IMR-90 (cell line): ENCODE results near the gene IFTAP. TPM values are rescaled to one million over a fixed set of nuclear protein-coding genes. Genes with fewer than 3 reads are reported as not detected.

ENCODE experiments used
- ATAC-seq: fragments of 200-7000 bp; cut with Tn5 transposase; 2 replicates; pipeline ENCODE4 v1.9.1; 2020; ENCODE audit warnings: low read depth, mild to moderate bottlenecking, moderate library complexity
- BruUV-seq: library from RNA; stranded (reverse); fragments of 400-500 nt; replicated peaks from 2 replicates; lab custom pipeline; 2021; lab: Mats Ljungman, UMichigan
- CTCF ChIA-PET: fragments of 300-600 bp; formaldehyde crosslinking; extraction: SDS; loops from one replicate; lab custom pipeline; 2021; ENCODE audit warnings: antibody characterized with exemption; lab: Yijun Ruan, JAX
- POLR2A ChIA-PET: fragments of 300-600 bp; sonication (Branson Sonifier 250); formaldehyde crosslinking; loops from one replicate; lab custom pipeline; 2022; ENCODE audit warnings: antibody characterized with exemption; ENCODE audit not compliant: unreplicated experiment; lab: Charles Lee
- DNase-seq: peaks from one replicate; pipeline ENCODE4 v3.0.0; 2013
- H2AFZ ChIP-seq: replicated peaks from 2 replicates; pipeline ENCODE3; 2013; ENCODE audit warnings: low read length, mild to moderate bottlenecking; ENCODE audit not compliant: poor library complexity
- H2AK5ac ChIP-seq: 2 replicates; pipeline ENCODE4 v1.6.1; 2013; ENCODE audit warnings: low read depth, low read length, inconsistent platforms
- H2AK9ac ChIP-seq: replicated peaks from 2 replicates; pipeline ENCODE3; 2013; ENCODE audit warnings: mild to moderate bottlenecking, low read depth, low read length, moderate library complexity; ENCODE audit not compliant: poor library complexity
- H2BK120ac ChIP-seq: 2 replicates; pipeline ENCODE4 v1.6.1; 2013; ENCODE audit warnings: low read depth, low read length, inconsistent platforms
- H2BK15ac ChIP-seq: 3 replicates; pipeline ENCODE4 v1.6.1; 2013; ENCODE audit warnings: low read depth, low read length, inconsistent platforms
- H2BK20ac ChIP-seq: 2 replicates; pipeline ENCODE4 v1.6.1; 2013; ENCODE audit warnings: low read depth, mild to moderate bottlenecking, inconsistent platforms, low read length, moderate library complexity
- H2BK5ac ChIP-seq: 2 replicates; pipeline ENCODE4 v1.6.1; 2013; ENCODE audit warnings: mild to moderate bottlenecking, low read depth, low read length, inconsistent platforms; ENCODE audit not compliant: poor library complexity, severe bottlenecking
- H3K14ac ChIP-seq: replicated peaks from 2 replicates; pipeline ENCODE4 v1.6.1; 2013; ENCODE audit warnings: low read depth, low read length, inconsistent platforms
- H3K18ac ChIP-seq: 2 replicates; pipeline ENCODE4 v1.6.1; 2013; ENCODE audit warnings: low read depth, low read length, control low read depth
- H3K23ac ChIP-seq: 2 replicates; pipeline ENCODE4 v1.6.1; 2013; ENCODE audit warnings: low read depth, low read length, inconsistent platforms
- H3K27ac ChIP-seq: 2 replicates; pipeline ENCODE4 v1.5.1; 2013; ENCODE audit warnings: mild to moderate bottlenecking, control low read depth, low read length; ENCODE audit not compliant: insufficient read depth
- H3K27me3 ChIP-seq: 2 replicates; pipeline ENCODE4 v1.6.1; 2013; ENCODE audit warnings: low read length; ENCODE audit not compliant: control insufficient read depth, insufficient read depth
- H3K36me3 ChIP-seq: 2 replicates; pipeline ENCODE4 v1.6.1; 2013; ENCODE audit warnings: low read length, mixed read lengths; ENCODE audit not compliant: control insufficient read depth, insufficient read depth
- H3K4ac ChIP-seq: 2 replicates; pipeline ENCODE4 v1.6.1; 2013; ENCODE audit warnings: low read depth, low read length, inconsistent platforms
- H3K4me1 ChIP-seq: 2 replicates; pipeline ENCODE4 v1.6.1; 2013; ENCODE audit warnings: low read length, mixed read lengths; ENCODE audit not compliant: control insufficient read depth, insufficient read depth
- H3K4me2 ChIP-seq: 2 replicates; pipeline ENCODE4 v1.6.1; 2013; ENCODE audit warnings: low read depth, mild to moderate bottlenecking, control low read depth, low read length, moderate library complexity
- H3K4me3 ChIP-seq: 2 replicates; pipeline ENCODE4 v1.5.1; 2013; ENCODE audit warnings: low read depth, mild to moderate bottlenecking, control low read depth, low read length, moderate library complexity; ENCODE audit not compliant: insufficient read depth
- H3K56ac ChIP-seq: 2 replicates; pipeline ENCODE4 v1.6.1; 2013; ENCODE audit warnings: low read length, inconsistent platforms; ENCODE audit not compliant: insufficient read depth; ENCODE audit errors: extremely low read depth
- H3K79me1 ChIP-seq, 2 experiments: 2 replicates each; pipeline ENCODE4 v1.6.1; 2013; ENCODE audit warnings: low read length in 2 of 2, inconsistent platforms in 1 of 2, low read depth in 1 of 2
- H3K9ac ChIP-seq: 2 replicates; pipeline ENCODE4 v1.6.1; 2013; ENCODE audit warnings: low read depth, low read length, control low read depth
- H3K9me1 ChIP-seq: 2 replicates; pipeline ENCODE4 v1.6.1; 2013; ENCODE audit warnings: low read length, inconsistent platforms; ENCODE audit not compliant: insufficient read depth
- H3K9me3 ChIP-seq: 2 replicates; pipeline ENCODE4 v1.6.1; 2013; ENCODE audit warnings: low read length; ENCODE audit not compliant: control insufficient read depth, insufficient read depth
- H4K20me1 ChIP-seq: 2 replicates; pipeline ENCODE4 v1.6.1; 2013; ENCODE audit warnings: low read length, inconsistent platforms; ENCODE audit not compliant: insufficient read depth
- H4K5ac ChIP-seq: 2 replicates; pipeline ENCODE4 v1.6.1; 2013; ENCODE audit warnings: mild to moderate bottlenecking, low read depth, low read length, control low read depth
- H4K8ac ChIP-seq, 2 experiments: 2 replicates each; pipeline ENCODE4 v1.6.1; 2013; ENCODE audit warnings: low read depth in 2 of 2, low read length in 2 of 2, control low read depth in 1 of 2, inconsistent platforms in 1 of 2
- H4K91ac ChIP-seq: 2 replicates; pipeline ENCODE4 v1.6.1; 2013; ENCODE audit warnings: low read depth, low read length, inconsistent platforms; ENCODE audit not compliant: insufficient read depth
- BHLHE40 ChIP-seq: fragments of 150-350 bp; IDR thresholded peaks from 2 replicates; pipeline ENCODE4 v1.6.1; 2016; ENCODE audit warnings: mild to moderate bottlenecking, low read depth, low read length
- CEBPB ChIP-seq: IDR thresholded peaks from 2 replicates; pipeline ENCODE4 v1.6.1; 2012; ENCODE audit warnings: low read depth, low read length, improper control_type of control experiment
- CHD1 ChIP-seq: IDR thresholded peaks from 2 replicates; pipeline ENCODE4 v1.6.1; 2012; ENCODE audit warnings: low read depth, low read length, improper control_type of control experiment
- ELK1 ChIP-seq: fragments of 150-350 bp; IDR thresholded peaks from 2 replicates; pipeline ENCODE4 v1.6.1; 2016; ENCODE audit warnings: low read depth, mild to moderate bottlenecking, low read length, moderate library complexity, borderline replicate concordance
- FOS ChIP-seq: fragments of 150-350 bp; IDR thresholded peaks from 2 replicates; pipeline ENCODE4 v1.6.1; 2016; ENCODE audit warnings: low read depth, low read length
- MAFK ChIP-seq: IDR thresholded peaks from 2 replicates; pipeline ENCODE4 v1.6.1; 2012; ENCODE audit warnings: low read depth, low read length, improper control_type of control experiment
- MAZ ChIP-seq: IDR thresholded peaks from 2 replicates; pipeline ENCODE4 v1.6.1; 2012; ENCODE audit warnings: low read depth, mild to moderate bottlenecking, low read length, improper control_type of control experiment, moderate library complexity, borderline replicate concordance
- MXI1 ChIP-seq: IDR thresholded peaks from 2 replicates; pipeline ENCODE4 v1.6.1; 2012; ENCODE audit warnings: low read depth, mild to moderate bottlenecking, low read length, moderate library complexity, borderline replicate concordance
- NFE2L2 ChIP-seq: fragments of 150-350 bp; IDR thresholded peaks from 2 replicates; pipeline ENCODE4 v1.6.1; 2016; ENCODE audit warnings: low read depth, mild to moderate bottlenecking, low read length
- POLR2A ChIP-seq: IDR thresholded peaks from 2 replicates; pipeline ENCODE4 v1.6.1; 2012; ENCODE audit warnings: mild to moderate bottlenecking, low read depth, low read length
- RAD21 ChIP-seq: IDR thresholded peaks from 2 replicates; pipeline ENCODE4 v1.6.1; 2012; ENCODE audit warnings: low read length, improper control_type of control experiment
- RCOR1 ChIP-seq: IDR thresholded peaks from 2 replicates; pipeline ENCODE4 v1.6.1; 2012; ENCODE audit warnings: mild to moderate bottlenecking, low read length, improper control_type of control experiment; ENCODE audit not compliant: insufficient replicate concordance
- RFX5 ChIP-seq: IDR thresholded peaks from 2 replicates; pipeline ENCODE4 v1.8.0; 2012; ENCODE audit warnings: low read depth, mild to moderate bottlenecking, low read length, moderate library complexity
- SMC3 ChIP-seq: fragments of 150-350 bp; IDR thresholded peaks from 2 replicates; pipeline ENCODE4 v1.6.1; 2016; ENCODE audit warnings: low read depth, mild to moderate bottlenecking, antibody characterized with exemption, low read length, moderate library complexity
- USF2 ChIP-seq: fragments of 150-350 bp; IDR thresholded peaks from 2 replicates; pipeline ENCODE4 v1.6.1; 2017; ENCODE audit warnings: mild to moderate bottlenecking, antibody characterized with exemption, low read length, low read depth
- WGBS, 2 experiments: methylation state at CpG; one replicate each; pipeline versions ENCODE4 v1.1.5 to v1.1.7; 2013; ENCODE audit warnings: missing lambda C conversion rate in 2 of 2; ENCODE audit not compliant: insufficient read length in 1 of 2; ENCODE audit errors: extremely low coverage in 2 of 2; 5-methylcytosine and 5-hydroxymethylcytosine counted together
- dilution Hi-C: fragments of 300-500 bp; cut with HindIII; formaldehyde crosslinking; loops from one replicate; pipeline ENCODE4 v1.14.3; 2018; ENCODE audit warnings: low sequenced_read_pairs; ENCODE audit not compliant: unreplicated experiment
- in situ Hi-C: fragments of 300-500 bp; cut with MboI; formaldehyde crosslinking; loops from 3 replicates; pipeline ENCODE4 v1.14.3; 2019; ENCODE audit warnings: low sequenced_read_pairs, inconsistent platforms, mixed read lengths
- intact Hi-C: fragments of 100-400 bp; cut with micrococcal nuclease; formaldehyde crosslinking; loops from 2 replicates; pipeline ENCODE4 v1.10.0; 2022
- polyA plus RNA-seq, 3 experiments: library from polyadenylated mRNA; depleted of rRNA; stranded (reverse); fragments of >200 nt; gene quantifications; 2 replicates each; pipeline ENCODE4 v1.2.3, GENCODE V29; 2012; ENCODE audit warnings: low replicate concordance in 1 of 3
- total RNA-seq: library from RNA; depleted of rRNA; stranded (reverse); fragments of >200 nt; gene quantifications from 2 replicates; pipeline ENCODE4 v1.2.3, GENCODE V29; 2012
- TF ChIP-seq, protein P1 (sequence below): conservative IDR thresholded peaks from 2 replicates; pipeline ENCODE4 v1.5.1; 2012; ENCODE audit warnings: mild to moderate bottlenecking, low read depth, low read length, improper control_type of control experiment

Gene IFTAP
- total and polyA plus RNA-seq, 2 of the 4 experiments (the other 2 are of a cell fraction): 15.8 to 28.5 TPM

DNA sequence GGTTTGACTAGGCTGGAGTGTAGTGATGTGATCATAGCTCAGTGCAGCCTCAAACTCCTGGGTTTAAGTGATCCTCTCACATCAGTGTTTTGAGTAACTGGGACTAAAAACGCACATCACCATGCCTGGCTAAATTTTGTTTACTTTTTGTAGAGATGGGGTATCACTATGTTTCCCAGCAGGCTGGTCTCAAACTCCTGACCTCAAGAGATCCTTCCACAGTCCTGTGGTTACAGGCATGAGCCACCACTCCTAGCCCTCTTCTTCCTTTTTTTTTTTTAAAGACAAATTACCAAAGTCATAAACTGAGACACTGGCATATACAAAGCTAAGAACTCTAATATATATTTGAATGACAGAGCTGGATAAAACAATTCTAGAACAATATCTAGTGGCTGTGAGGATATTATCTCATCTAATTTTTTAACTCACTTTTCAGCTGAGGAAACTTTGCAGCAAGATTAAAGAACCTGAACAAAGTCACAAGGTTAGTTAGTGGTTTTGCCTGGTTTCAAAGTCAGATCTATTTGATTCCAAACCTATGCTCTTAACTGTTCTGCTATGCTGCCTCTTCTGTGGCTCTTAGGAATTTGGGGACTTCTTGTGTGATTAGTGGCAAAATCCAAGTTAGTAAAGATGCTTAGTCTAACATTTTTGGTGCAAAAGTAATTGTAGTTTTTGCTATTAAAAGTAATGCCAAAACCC lies 99.0 kb downstream of the IFTAP start:
- WGBS, 2 experiments: no CpG with 5 or more reads among the region's 1 CpG
- Histone ChIP-seq H2BK20ac (no peak overlapping the region), H2AK5ac (no peak overlapping the region), H3K4me3 (no peak overlapping the region), H3K4me1 (no peaks in the 10 kb centered on the region), H2BK120ac (no peak overlapping the region), H2BK15ac (no peak overlapping the region), H3K9ac (no peak overlapping the region), H3K18ac (no peak overlapping the region), H3K9me1 (no peaks in the 10 kb centered on the region), H3K23ac (no peak overlapping the region), H4K91ac (no peak overlapping the region), H4K5ac (no peak overlapping the region), H3K9me3 (no peaks in the 10 kb centered on the region), H2AFZ (no peak overlapping the region), H3K79me1 (no peaks in the 10 kb centered on the region), H3K14ac (no peak overlapping the region), H3K56ac (no peak overlapping the region), H3K4me2 (no peak overlapping the region), H3K27ac (no peak overlapping the region), H2AK9ac (no peak overlapping the region), H4K8ac (no peak overlapping the region), H4K20me1 (no peaks in the 10 kb centered on the region), H3K4ac (no peak overlapping the region), H3K27me3 (peaks cover 8% of the 10 kb centered on the region), H3K36me3 (no peaks in the 10 kb centered on the region), H2BK5ac (no peak overlapping the region)
- BruUV-seq: no TSS peak
- intact Hi-C loops: no loop called here
- CTCF ChIA-PET: interaction anchor here (2.6 kb wide), 1 partner anchor 9 kb away, joined by 8 read pairs; no protein-coding TSS in a partner anchor
- TF ChIP-seq SMC3: no peak
- TF ChIP-seq CHD1: no peak
- no peak for TF ChIP-seq MAZ
- no peak for TF ChIP-seq ELK1
- TF ChIP-seq MAFK: no peak
- no peak for TF ChIP-seq NFE2L2
- TF ChIP-seq MXI1: no peak
- TF ChIP-seq CEBPB: no peak
- TF ChIP-seq, protein P1, sequence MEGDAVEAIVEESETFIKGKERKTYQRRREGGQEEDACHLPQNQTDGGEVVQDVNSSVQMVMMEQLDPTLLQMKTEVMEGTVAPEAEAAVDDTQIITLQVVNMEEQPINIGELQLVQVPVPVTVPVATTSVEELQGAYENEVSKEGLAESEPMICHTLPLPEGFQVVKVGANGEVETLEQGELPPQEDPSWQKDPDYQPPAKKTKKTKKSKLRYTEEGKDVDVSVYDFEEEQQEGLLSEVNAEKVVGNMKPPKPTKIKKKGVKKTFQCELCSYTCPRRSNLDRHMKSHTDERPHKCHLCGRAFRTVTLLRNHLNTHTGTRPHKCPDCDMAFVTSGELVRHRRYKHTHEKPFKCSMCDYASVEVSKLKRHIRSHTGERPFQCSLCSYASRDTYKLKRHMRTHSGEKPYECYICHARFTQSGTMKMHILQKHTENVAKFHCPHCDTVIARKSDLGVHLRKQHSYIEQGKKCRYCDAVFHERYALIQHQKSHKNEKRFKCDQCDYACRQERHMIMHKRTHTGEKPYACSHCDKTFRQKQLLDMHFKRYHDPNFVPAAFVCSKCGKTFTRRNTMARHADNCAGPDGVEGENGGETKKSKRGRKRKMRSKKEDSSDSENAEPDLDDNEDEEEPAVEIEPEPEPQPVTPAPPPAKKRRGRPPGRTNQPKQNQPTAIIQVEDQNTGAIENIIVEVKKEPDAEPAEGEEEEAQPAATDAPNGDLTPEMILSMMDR: no peak
- no peak for TF ChIP-seq FOS
- no peak for TF ChIP-seq BHLHE40
- no peak for TF ChIP-seq RFX5
- TF ChIP-seq POLR2A: no peak
- TF ChIP-seq RAD21: no peak
- no peak for TF ChIP-seq RCOR1
- no peak for TF ChIP-seq USF2
- no peak for DNase-seq
- dilution Hi-C loops: no loop called here
- POLR2A ChIA-PET: no interaction called here
- ATAC-seq: no peak
- in situ Hi-C loops: no loop called here
